ENCODE measurements around the gene EFNA4. TPM values are rescaled to one million over a fixed set of nuclear protein-coding genes. Genes with fewer than 3 reads are reported as not detected.

EFNA4 gene
- total and polyA plus RNA-seq, 2 of the 8 experiments (the other 6 are each of a cell fraction or from before 2014, with no cell fraction given): 21.9 to 23.9 TPM

- no peak for TF ChIP-seq E2F6 (IDR thresholded peaks at IDR 0.05)
- TF ChIP-seq POLR2AphosphoS5 (IDR thresholded peaks at IDR 0.05; ENCODE audit: low read depth, low read length): no peak
- no peak for TF ChIP-seq BRCA1 (IDR thresholded peaks at IDR 0.05; ENCODE audit: low read depth, low read length)
- no peak for TF ChIP-seq RFX5 (IDR thresholded peaks at IDR 0.05; ENCODE audit: borderline replicate concordance, low read depth, low read length)
These were observed 40.7 kb upstream of the EFNA4 start (continued) for GRCh38 chr1:155022927-155023236.

Data from H1 (cell line).